SH-SY5Y (cell line): ENCODE data around the gene TGFBR1.

Experiments used
- GATA2 ChIP-seq: IDR thresholded peaks from 2 replicates; pipeline ENCODE4 v1.6.1; 2011; ENCODE audit warnings: mild to moderate bottlenecking, low read depth, low read length
- GATA3 ChIP-seq: IDR thresholded peaks from 2 replicates; pipeline ENCODE4 v1.6.1; 2011; ENCODE audit warnings: low read depth, mild to moderate bottlenecking, low read length, moderate library complexity

DNA sequence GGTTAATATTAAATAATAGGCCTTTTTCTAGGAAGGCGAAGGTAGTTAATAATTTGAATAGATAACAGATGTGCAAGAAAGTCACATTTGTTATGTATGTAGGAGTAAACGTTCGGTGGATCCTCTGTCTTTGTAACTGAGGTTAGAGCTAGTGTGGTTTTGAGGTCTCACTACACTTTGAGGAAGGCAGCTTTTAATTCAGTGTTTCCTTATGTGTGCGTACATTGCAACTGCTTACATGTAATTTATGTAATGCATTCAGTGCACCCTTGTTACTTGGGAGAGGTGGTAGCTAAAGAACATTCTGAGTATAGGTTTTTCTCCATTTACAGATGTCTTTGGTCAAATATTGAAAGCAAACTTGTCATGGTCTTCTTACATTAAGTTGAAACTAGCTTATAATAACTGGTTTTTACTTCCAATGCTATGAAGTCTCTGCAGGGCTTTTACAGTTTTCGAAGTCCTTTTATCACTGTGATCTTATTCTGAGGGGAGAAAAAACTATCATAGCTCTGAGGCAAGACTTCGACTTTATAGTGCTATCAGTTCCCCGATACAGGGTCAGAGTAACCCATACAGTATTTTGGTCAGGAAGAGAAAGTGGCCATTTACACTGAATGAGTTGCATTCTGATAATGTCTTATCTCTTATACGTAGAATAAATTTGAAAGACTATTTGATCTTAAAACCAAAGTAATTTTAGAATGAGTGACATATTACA lies 45.7 kb downstream of the TGFBR1 start:
- TF ChIP-seq GATA2: no peak
- no peak for TF ChIP-seq GATA3
